ENCODE measurements around the gene COL23A1.

Gene COL23A1

DNA sequence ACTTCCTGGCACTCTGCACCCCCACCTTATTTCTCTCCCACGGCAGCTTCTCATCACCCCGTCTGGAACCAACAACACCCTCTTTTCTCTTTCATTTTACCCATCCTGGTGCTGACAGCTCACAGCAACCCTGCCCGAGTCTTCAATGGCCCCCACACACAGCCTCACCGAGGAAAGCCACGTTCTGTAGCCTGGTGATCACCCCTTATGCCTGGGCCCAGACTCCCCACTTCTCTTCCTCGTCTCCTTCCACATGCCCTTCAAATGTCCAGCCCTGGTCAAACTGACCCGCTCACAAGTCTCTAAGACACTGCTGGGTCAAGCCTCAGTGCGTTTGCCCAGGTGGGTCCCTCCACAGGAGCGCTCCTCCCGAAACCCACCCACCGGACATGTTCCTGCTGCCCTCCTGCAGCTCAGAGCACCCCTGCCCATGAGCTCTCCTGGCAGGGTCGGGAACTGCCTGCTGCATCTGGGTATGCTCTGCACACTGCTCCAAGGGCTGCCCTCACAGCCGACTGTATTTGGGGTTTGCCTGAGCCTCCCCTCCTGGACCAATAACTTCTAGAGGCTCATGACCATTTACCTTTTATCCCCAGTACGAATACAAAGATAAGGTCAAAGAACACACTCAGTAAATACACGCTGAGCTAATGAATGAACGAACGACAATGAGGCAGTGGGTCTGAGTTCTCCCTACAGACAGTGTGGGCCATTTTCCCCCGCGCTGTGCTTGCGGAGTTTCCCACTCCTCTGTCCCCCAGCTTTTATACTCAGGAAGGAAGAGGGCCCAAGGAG lies 202.9 kb downstream of the COL23A1 start:
- no peak for DNase-seq

DNA sequence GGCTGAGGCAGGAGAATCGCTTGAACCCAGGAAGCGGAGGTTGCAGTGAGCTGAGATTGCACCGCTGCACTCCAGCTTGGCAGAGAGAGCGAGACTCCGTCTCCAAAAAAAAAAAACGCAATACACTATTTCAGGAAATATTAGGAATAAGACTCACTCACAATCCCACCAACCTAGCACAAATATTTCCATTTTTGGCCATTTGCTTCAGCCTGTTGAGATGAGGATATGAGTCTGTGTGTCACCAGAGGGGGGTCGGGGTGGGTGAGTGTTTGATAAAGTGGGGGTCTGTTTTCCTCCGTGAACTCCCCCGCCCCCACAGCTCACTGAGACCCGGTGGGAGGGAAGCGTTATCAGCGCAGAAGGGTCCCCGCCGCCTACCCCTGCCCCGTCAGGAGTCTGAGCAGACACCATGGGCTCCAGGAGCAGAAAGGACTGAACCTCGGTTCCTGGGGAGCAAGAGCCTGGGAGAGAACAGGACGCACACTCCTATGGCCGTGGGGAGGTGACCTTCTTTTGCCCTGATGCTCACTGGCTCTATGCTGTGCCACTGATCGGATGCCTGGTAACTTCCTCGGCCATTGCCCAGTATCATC lies 203.8 kb downstream of the COL23A1 start:
- no peak for DNase-seq

DNA sequence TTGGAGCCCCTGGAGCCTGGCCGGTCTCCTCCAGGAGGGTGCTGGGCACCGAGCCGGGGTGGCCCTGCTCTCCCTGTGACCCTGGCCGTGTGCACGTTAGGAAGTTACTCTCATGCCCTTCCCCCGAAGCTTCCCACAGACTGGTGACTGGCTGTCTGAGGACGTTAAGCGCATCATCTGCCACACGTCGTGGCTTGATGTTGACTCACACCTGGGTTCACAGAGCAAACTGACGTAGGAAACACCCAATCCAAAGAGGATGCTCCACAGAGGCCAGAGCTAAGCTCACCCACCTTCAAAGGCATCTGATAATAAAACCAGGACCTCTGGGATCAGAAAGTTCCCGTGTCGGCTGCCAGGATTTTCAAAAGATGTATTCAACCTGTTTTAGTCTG lies 204.7 kb downstream of the COL23A1 start:
- DNase-seq = no peak

DNA sequence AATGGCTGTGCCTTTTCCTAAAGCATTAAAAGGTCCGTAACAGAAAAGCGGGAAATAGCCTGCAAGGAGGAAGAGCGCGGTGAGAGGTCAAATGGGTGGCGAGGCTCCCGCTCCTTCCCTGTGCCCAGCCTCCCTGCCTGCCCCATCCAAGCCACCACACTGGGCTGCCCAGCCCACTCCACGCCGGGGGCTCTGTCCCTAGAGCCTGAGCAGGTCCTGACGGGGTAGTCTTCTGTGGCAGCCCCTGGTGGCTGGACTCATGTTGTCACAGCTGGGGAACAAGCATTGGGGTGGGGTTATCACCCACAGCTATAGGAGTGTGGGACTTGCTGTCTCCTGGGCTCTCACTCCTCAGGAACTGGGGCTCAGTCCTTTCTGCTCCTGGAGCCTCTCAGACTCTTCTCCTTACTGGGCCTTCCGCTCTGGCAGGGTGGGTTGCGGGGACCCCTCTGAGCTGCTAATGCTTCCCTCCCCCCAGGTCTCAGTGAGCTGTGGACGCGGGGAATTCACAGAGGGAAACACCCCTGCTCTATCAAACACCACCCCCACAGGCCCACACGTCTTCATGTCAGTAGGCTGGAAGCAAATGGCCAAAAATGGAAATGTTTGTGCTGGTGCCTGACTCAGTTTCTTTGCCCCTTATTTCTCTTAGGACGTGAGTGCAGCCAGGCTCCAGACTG lies 205.2 kb downstream of the COL23A1 start:
- DNase-seq = no peak

DNA sequence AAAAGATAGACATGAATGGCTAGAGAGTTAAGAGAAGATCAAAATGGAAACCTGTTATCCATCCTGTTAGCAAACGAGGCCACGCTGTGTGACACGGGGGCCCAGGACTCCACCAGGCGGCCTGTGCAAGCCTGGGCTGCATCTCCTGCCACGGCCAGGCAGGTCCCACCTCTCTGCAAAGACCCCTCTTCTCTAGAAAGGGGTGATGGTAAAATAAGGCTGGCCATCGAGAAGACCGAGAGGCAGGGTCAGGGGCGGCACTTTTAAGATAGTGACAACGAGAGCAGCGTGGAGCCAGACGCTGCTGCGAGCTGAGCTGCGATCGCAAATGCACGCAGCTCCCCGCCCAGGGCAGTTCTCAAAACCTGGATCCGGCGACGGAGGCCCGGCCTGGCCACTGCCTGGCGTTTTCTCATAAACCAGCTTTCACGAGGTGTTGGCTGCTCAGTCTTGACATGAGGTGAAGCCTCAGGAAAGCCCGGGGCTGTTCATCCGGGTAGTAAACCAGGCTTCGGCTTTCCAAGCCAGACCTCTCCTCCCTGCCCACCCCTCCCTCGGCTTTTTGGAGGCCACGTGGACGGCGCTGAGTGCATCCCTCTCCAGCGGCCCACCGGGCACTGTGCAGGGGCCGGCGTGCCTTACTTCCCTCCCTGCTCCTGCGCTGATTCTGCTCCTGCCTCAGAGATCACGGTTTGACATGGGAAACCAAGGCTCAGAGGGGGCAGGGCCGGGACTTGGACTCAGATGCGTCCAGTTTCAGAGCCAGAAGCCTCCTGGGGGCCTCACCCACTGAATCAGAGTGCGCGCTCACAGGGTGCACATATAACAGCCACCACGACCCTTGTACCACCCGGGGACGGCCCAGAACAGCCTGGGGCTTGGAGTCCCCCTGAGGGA lies 206.0 kb downstream of the COL23A1 start:
- DNase-seq = no peak

DNA sequence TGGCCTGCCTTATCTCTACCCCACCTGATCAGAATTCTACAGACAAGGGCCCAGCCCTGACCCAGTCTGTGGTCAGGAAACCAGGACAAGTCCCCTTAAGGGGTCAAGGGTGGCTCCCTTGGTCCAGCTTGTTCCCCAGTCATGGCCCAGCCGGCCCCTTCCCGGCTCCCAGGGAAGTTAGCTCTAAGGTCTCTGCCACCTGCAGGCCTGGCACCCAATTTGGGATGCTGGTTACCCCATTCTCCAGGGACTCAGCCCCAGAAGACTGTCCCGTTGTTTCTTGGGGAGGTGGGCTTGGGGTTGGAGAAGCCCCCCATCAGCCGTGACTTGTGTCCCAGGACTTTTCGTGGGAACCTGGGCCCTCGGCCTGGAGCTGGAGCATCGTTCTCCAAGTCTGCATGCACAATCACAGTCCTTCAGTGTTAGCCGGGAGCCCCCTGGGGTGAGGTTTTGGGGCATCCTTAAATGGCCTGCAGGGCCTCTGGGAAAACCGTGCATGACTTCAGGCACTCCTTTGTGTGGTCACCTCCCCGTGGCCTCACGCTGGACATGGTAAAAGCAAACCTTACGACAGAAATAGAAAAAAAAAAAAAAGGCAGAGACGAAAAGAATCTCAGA lies 206.8 kb downstream of the COL23A1 start:
- no peak for DNase-seq

DNA sequence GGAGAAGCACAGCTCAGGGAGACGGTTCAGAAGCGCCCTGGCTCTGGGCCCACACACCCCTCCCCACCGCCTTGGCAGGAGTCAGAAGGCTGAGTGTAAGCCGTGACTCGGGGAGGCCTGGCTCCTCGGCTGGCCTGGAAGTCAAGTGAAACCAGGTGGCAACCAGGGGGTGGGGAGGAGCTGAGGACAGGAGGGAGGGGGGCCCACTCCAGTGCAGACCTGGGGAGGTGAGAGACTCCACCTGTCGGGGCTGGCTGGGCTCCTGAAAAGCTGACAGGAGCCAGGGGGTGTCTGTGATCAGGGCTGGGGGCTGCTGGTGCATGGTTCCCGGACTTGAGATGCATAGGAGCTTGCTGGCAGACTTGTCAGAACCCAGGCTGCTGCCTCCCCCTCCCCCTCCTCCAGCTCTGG lies 207.4 kb downstream of the COL23A1 start:
- DNase-seq = no peak

DNA sequence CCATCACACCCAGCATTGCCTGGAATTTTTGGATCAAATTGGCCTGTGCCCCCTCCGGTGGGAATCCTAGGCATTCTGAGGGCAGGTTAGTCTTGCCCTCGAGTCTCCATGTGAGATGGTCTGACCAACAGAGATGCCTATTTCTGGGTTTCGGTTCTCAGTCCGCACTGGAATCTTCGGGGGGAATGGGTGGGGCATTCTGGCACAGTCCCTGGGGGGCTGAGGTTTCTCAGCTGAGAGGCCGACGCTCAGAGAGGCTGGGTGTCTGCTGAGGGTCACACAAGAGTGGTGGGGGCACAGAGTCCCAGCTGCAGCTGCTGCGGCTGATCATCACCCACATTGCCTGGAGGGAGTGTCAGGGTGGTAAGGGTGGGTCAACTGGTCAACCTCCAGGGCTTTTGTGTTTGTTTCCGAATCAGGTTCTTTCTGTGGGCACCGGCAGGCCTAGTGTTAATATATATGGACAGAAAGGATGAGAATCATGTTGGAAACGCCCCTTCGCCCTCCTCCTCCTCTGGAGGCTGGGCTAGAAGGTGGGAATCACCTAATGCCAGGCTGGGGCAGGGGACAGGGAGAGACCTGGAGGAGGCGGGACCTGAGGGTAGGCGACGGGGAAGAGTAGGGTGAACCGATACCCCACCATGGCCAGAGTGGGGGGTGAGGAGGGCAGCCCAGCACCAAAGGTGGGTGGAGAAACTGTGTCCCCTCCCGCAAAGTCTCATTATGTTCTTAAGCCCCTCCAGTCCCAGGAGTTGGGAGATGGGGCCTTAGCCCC lies 208.1 kb downstream of the COL23A1 start:
- DNase-seq = no peak

DNA sequence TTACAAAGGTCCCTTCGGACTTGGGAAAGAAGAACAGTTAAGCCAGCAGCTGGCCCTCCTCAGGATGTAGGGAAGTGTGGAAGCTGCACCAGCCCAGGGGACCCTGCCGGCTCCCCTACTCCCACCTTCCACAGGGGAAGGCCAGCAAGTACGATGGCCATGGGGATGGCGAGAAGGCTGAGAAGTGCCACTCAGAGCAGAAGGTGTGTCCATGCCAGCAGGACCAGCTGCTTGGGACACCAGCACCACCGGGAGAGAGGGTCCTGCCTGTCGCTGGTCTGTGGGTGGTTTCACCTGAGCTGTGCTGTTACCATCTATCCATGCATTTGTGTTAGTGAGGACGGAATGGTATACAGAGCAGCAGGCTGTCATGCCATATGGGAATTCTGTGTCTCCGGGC lies 209.0 kb downstream of the COL23A1 start:
- DNase-seq = no peak

DNA sequence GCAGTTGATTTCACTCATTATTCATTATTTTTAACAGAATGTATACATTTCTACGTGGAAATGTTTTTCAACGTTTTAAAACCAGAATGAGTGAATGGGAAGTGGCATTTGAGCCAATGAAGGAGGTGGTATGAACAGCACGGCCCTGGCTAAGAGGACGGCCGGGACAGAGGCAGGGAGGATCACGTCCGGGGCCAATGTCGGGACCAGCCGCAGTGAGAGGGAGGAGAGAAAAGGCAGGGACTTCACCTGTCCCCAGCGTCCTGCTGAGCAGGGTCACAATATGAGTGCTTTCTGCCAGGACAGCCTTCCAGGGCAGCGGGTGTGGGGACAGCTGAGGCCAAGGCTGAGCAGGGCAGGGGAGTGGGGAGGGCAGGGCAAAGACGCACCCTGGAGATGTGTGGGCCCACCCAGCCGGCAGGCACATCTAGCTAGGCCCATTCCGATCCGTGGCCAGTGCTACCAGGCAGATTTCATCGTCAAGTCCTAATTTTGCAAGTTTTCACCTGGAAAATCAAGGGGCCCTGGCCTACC lies 209.6 kb downstream of the COL23A1 start:
- DNase-seq = no peak

DNA sequence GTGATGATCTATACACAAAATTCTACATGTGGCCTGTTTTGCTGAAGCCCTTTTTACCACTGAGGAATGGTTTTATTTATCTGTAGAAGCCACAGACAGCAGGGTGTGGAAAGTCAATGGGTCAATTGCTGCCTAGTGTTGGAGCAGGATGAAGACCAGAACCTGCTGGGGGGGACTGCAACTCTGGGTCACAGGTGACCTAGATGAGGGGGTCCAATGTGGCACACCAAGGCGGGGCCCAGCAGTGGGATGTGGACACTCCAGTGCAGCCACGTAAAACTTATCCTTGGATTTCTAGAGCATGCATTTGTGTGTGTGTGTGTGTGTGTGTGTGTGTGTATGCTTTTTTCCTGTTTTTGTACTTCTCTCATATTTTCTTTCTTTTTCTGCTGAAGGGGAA lies 210.1 kb downstream of the COL23A1 start:
- no peak for DNase-seq

DNA sequence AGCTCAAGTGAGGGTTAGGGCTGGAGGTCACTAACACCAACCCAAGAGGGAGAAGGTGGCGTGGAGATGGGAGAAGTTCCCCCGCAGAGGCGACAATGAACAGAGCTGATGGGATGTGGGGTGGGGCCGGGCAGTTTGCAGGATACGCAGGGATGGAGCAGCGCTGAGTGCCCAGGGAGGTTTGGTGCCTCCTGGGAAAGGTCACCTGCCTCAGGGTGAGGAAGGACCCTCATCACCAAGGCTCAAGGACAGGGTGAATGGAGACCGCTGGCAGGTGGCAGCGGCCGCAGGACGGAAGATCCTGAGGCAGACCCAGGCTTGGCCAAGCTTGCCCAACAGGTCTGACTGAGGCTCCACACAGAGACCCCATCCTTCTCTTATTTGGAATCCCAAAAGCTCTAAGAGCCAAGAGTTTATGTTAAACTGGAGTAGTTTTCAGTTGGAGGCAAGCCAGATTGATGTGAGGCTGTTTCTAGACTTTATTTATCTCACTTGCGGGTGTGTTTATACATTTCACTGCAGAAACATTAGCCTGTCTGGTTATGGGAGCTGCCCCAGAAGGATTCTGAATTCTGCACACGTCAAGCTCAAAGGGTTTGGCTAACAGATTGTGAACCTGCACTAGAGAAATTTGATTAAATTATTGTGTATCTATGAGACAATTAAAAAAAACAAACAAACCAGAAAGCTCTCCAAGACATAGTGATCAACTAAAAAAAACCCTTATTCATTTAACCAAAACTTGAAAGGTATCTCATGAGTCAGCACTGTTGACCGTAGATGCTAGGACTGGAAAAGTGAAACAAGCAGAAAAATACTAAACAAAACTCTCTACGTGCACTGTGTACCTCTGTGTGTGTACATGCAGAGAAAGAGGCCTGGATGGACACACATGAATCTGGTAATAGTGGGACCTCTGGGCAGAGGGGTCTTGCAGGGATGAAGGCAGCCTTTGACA lies 211.4 kb downstream of the COL23A1 start:
- DNase-seq = peak; percentile 5

DNA sequence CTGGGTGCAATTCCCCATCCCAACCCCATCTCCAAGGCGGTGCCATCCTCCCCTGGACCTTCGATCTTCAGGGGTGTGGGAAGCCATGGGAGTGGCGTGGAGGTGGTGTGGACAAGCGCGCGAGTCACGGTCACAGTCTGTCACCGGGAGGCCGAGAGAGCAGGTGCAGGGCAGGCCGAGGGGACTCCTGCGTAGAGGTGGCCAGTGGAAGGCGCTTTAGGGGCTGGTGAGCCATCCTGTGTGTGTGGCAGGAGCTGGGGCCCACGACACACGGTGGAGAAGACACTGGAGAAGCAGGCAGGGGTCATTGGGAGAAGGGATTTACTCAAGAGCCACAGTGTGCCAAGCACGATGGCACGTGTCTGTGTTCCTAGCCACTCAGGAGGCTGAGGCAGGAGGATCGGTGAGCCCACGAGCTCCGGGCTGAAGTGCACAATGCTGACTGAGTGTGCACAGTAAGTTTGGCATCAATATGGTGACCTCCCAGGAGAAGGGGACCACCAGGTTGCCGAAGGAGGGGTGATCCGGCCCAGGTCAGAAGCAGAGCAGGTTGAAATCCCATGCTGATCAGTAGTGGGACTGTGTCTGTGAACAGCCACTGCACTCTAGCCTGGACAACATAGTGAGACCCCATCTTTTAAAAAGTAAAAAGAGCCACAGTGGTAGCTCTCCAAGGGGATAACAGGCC lies 212.5 kb downstream of the COL23A1 start:
- DNase-seq = no peak

DNA sequence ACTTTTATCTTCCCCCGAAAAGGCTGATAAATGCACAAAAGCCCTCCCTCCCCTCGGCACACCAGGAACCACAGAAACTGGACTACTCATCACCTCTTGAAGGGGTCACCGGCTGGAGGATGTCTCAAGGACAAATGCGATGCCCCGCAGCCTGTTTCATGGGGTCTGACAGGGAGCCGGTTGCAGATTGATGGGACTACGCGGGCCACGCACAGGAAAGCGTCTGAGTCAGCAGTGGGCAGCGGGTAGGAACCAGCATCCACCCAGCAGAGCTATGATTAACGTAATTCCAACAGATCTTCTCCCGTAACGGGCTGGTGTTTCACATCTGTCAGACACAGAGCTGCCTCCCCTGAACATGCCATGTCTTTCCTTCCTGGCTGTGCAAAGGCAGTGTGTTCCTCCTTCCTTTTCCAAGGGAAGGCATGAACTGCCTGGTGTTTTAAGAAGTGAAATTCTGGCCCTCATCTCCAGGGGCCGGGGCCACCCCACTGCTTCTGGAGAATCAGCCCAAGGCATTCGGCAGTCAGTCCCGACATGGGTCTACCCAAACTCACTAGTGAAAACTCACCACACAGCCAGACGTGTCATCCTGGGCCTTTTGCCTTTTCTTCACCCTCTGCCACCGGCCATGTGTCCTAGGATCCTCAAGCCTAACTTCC lies 213.1 kb downstream of the COL23A1 start:
- DNase-seq = no peak

DNA sequence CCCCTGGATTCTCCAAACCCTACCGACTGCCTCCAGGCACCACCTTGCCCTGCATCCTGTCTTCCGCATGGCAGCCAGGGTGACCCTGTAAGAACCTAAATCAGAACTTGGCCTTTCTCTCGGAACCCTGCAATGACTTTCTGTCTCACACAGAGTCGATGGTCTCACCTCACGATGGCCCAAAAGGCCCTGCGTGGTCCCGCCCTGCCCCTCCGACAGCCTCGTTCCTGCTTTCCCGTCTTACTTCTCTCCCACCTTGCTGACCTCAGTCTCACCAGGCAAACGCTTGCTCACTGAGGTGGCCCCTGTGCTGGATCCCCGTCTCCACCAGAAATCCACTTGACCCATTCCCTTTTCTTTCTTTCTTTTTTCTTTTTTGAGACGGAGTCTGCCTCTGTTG lies 214.8 kb downstream of the COL23A1 start:
- DNase-seq = no peak

DNA sequence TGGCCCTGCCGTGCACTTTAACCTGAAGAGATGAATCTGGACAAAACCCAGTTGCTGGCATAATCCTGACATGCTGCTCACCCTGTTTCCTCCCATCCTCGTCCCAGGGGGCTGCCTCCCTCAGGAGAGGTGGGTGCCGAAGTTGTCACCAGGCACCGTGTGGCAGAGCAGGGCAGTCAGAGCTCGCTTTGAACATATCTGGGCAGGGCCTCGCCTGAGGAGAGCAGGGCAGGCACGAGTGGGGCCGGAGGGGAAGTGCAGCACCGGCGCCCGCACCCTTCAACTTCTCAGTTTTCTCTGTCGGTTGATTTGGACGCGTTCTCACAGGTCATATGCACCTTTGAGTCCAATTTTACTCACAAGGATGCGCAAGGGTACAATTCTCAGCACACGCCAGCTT lies 216.5 kb downstream of the COL23A1 start:
- DNase-seq = no peak

DNA sequence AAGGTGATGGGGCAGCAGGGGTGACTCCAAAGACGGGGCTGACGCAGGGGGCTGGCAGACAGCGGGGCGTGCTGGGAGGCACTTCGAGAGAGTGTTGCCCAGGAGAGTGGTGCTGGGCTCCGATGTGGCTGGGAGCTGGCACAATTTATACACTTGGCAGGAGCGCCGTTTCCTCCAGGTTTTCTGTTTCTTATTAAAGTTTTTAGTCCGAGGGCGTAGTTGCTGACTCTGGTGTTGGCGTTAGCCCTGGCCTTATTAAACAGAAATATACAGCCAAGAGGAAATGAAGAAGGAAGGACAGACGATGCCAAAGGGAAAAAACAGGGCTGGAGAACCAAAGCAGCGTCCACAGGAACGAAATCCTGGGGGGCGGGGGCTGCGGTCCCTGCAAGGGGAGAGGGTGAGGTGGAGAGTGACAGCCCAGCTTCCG lies 218.0 kb downstream of the COL23A1 start:
- DNase-seq = no peak

DNA sequence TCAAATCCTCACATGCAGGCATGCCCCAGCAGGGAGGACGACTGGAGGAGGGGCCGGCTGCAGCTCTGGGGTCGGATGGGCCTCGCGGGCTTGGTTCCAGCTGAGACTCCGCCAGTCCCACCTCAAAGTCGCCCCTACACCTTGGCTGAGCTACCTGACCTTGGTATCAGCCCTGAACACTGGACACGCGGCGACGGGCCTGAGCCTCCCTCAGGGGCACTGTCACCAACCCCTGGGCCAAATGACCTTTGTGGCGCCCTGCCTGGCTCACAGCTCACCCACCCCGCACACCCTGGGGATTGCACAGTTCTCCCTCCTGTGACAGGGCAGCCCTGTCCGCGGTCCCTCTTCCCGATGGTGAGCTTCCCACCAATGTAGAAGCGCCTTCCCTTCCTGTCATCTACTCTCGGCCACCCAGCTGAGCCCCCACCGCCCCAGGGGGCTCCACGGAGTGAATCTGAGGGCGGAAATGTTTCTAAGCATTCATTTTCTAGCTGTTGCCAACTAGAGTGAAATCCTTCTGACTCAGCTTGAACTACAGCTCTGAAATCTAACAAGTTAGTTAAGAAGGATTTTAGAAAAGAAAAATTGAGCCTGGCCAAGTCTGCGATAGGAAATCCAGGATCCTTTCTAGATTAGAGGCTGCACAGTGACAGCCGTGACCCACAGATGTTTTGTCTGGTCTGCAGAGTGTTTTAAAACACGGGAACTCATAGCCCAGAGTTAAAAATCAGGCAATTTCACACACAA lies 218.7 kb downstream of the COL23A1 start:
- no peak for DNase-seq

Data from OCI-M1 (cell line).